HT1080 (cell line): ENCODE measurements around the gene MEIOSIN. TPM values are rescaled to one million over a fixed set of nuclear protein-coding genes. Genes with fewer than 3 reads are reported as not detected.

Experiments
- DNase-seq: peaks from one replicate; pipeline ENCODE4 v3.0.0-alpha.2; 2015; ENCODE audit warnings: low read depth
- total RNA-seq: library from RNA; depleted of rRNA; stranded (reverse); fragments of >200 nt; shearing (Covaris generic); gene quantifications from 2 replicates; pipeline ENCODE4 v1.2.3, GENCODE V29; 2014

Gene MEIOSIN
- total RNA-seq, 1 experiment from 2014 or later: 0.37 TPM

- no peak for DNase-seq
Observed at GRCh38 chr19:45764945-45765701, 31.9 kb downstream of the MEIOSIN start.

GRCh38 chr19:45765702-45766295 lies 32.6 kb downstream of the MEIOSIN start:
- DNase-seq: no peak

GRCh38 chr19:45766296-45766868 lies 33.1 kb downstream of the MEIOSIN start:
- no peak for DNase-seq

GRCh38 chr19:45766869-45767346 lies 33.7 kb downstream of the MEIOSIN start:
- no peak for DNase-seq

DNA sequence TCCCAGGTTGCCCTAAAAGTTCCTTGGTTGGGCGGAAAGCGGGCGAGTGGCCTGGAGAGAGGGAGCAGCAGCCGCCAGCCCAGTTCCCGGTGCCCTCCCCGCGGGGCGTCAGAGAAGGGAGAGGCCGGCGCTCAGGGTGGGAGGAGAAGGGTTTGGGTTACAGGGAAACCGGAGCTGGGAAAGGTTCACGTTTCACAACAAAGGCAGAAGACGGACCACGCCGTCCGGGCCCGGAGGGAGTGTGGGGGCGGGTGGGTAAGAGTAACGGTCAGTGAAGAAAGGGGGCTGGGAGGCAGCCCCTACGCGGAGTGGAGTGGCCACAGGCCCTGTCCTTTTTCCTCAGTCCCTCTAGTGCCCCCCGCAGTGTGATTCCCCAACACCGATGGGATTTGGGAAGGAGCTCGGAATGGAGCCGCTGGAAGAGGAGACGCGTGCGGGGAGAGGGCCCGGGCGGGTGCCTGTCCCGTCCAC lies 34.2 kb downstream of the MEIOSIN start:
- peak; percentile 72 for DNase-seq

GRCh38 chr19:45767881-45768654 lies 34.8 kb downstream of the MEIOSIN start:
- peak; percentile 56 for DNase-seq

DNA sequence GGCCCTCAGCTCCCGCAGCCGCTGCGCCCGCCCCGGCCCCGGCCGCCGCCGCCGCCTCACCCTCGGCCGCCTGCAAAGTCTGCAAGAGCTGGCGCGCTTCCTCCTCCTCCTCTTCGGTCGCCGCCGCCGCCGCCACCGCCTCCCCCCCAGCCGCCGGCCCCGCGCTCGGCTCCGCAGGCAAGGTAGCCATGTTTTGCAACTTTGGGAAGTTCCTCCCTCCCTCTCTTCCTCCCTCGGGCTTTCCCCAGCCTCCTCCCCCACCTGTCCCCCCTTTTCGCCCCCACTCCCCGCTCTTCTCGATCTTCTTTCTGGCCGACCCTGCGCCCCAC lies 35.4 kb downstream of the MEIOSIN start:
- no peak for DNase-seq

DNA sequence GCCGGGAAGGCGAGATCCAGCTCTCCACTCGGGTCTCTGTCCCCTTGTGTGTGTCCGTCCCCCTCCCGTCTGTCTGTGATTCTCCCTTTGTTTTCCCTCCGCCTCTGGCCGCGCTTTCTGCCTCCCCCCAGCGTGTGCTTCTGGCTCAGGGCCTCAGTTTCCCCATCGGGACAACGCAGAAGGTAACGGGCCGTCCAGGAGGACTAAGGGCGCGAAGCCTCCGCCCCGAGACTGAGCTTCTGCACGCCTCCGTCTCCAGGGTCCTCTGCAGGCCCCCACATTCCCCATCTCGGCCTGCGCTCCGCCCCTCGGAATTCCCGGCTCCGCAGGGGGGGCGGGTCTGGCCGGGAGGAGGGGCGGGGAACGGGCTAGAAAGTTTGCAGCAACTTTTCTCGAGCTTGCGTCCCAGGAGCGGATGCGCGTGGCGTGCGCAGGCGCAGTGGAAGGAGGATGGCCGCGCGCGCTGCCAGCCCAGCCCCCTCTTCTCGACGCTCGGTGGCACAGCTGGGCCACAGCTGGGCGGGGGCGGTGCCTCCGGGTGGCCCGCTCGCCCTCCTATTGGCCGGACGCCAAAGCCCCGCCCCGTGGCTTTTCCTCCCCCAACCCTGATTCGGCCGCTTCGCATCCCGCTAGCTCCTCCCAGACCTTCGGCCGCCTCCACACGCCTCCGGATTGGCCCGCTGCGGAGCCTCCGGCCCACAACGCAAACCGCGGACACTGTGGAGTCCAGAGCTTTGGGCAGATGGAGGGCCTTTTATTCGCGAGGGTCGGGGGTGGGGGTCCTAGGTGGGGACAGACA lies 35.9 kb downstream of the MEIOSIN start, which contains the start of gene SIX5:
Gene SIX5 (minus strand): TSS at position 269 of the 799 bp plus-strand sequence. CDS start 408 bp downstream, outside the sequence.
- peak; percentile 98 for DNase-seq

DNA sequence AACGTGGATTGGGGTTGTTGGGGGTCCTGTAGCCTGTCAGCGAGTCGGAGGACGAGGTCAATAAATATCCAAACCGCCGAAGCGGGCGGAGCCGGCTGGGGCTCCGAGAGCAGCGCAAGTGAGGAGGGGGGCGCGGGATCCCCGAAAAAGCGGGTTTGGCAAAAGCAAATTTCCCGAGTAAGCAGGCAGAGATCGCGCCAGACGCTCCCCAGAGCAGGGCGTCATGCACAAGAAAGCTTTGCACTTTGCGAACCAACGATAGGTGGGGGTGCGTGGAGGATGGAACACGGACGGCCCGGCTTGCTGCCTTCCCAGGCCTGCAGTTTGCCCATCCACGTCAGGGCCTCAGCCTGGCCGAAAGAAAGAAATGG lies 36.6 kb downstream of the MEIOSIN start:
- no peak for DNase-seq

GRCh38 chr19:45770192-45771101 lies 37.2 kb downstream of the MEIOSIN start:
- DNase-seq: peak; percentile 79

- no peak for DNase-seq
Observed at GRCh38 chr19:45771311-45771933, 38.2 kb downstream of the MEIOSIN start.

- DNase-seq: no peak
Observed at GRCh38 chr19:45772130-45772840, 39.0 kb downstream of the MEIOSIN start.

DNA sequence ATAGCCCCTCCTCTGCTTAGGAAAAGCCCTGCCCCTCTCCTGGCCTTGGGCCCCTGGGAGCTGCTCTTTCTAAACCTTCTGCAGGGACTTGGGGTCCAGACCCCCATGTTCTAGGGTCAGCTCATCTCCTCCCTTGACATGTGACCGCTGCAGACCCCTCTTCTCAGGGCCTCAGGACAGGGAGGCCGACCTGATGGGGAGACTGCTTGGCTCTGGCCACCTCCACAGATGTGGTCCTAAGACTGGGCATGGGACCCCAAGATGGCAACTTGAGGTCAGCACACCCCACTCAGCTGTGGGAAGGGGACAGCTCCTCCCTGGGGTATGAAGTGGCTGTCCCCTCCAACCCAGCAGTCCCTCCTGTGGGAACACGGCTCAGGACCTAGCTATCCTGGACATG lies 39.7 kb downstream of the MEIOSIN start:
- DNase-seq: no peak

- no peak for DNase-seq
Observed at GRCh38 chr19:45773384-45773783, 40.1 kb downstream of the MEIOSIN start.

DNA sequence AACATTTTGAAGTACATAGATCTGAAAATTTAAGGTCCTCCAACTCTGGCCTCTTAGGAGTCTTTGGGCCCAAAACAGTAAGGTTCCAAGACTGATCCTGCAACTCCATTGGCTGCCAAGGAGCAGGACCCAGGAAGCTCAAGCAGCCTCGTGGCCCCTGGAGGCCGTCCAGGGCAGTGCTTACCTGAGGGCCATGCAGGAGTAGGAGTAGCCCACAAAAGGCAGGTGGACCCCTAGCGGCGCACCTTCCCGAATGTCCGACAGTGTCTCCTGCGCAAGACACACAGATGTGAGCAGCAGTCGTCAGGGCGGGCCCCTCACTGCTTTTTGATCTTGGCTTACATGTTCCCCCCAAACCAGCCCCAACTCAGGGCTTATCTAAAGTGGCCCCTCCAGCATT lies 41.5 kb downstream of the MEIOSIN start:
- DNase-seq: no peak

DNA sequence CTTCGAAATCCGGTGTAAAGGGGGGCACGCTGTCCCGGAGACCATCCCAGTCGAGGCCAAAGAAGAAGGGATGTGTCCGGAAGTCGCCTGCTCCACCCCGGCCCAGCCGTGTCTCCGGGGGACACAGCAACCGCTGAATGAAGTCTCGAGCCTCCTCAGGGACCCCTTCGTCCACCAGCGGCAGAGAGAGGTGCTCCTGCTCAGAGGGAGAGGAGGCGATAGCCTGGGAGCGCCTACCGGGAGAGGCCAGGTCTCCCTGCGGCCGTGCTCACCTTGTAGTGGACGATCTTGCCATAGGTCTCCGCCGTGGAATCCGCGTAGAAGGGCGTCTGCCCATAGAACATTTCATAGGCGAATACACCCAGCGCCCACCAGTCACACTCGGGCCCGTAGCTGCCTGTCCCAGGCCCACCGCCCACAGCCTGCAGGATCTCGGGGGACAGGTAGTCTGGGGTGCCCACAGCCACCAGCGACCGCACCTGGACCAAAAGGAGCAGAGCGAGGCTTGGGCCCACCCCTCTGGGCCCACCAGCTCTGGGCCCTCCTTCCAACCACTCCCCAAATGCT lies 44.2 kb downstream of the MEIOSIN start:
- no peak for DNase-seq

- DNase-seq: no peak
Observed at GRCh38 chr19:45778010-45778661, 44.9 kb downstream of the MEIOSIN start.
